ENCODE measurements around the gene ZNF552. TPM values are rescaled to one million over a fixed set of nuclear protein-coding genes. Genes with fewer than 3 reads are reported as not detected.
A peak's percentile ranks its signal among the peaks of the same experiment; 100 is the strongest.
"Not testable (repeated sequence)": the region's sequence is repeated elsewhere in the genome, so short reads cannot be mapped to it uniquely, and the experiment has no call there.

Gene ZNF552
- total and polyA plus RNA-seq, 11 donors = 1.7 to 5.2 (median 3.4) TPM

- no peaks in the 10 kb centered on the region for H3K27me3 ChIP-seq
- peak overlapping the region in 9 of 12 donors; percentile 41 to 83 (median 75) for H3K27ac ChIP-seq
- 27 to 41% (median 38%) methylated on average over 5 of the region's 5 CpGs for WGBS, 4 donors
- no peaks in the 10 kb centered on the region for H3K9me3 ChIP-seq
- no peak for DNase-seq
- peak overlapping the region in 3 of 12 donors; percentile 47 to 73 (median 65) for H3K4me3 ChIP-seq
- ATAC-seq = peak in 2 of 4 donors; percentile 6 to 40
- peaks cover 0 to 8% (median 0%) of the 10 kb centered on the region in 9 donors for H3K36me3 ChIP-seq
- TF ChIP-seq POLR2A (IDR thresholded peaks at IDR 0.05) (no peak), CTCF (IDR thresholded peaks at IDR 0.05) (no peak)
- intact Hi-C loops (cut with DNase I) = no loop called here
- peaks cover 0 to 31% (median 14%) of the 10 kb centered on the region in 12 donors for H3K4me1 ChIP-seq
These were observed 14.6 kb upstream of the ZNF552 start for GRCh38 chr19:57829316-57829715.

GRCh38 chr19:57825511-57825910, 10.8 kb upstream of the ZNF552 start:
- intact Hi-C loops (cut with DNase I) = no loop called here
- WGBS, 4 donors = 86 to 94% (median 91%) methylated on average over 6 of the region's 6 CpGs
- no peak overlapping the region for H3K27ac ChIP-seq

GRCh38 chr19:57823608-57824007, 8.9 kb upstream of the ZNF552 start:
- H3K27ac ChIP-seq; intact Hi-C loops (cut with DNase I); H3K27me3 ChIP-seq; H3K4me3 ChIP-seq; H3K9me3 ChIP-seq; H3K36me3 ChIP-seq; DNase-seq; ATAC-seq: not testable (repeated sequence)
- peaks cover 0 to 31% (median 14%) of the 10 kb centered on the region in 12 donors for H3K4me1 ChIP-seq
- 74 to 86% (median 78%) methylated on average over 4 of the region's 4 CpGs for WGBS, 4 donors

More at GRCh38 chr19:57825511-57825910, 10.8 kb upstream of the ZNF552 start:
- Histone ChIP-seq H3K9me3 (no peaks in the 10 kb centered on the region), H3K36me3 (peaks cover 0 to 9% (median 0%) of the 10 kb centered on the region in 9 donors), H3K4me1 (peaks cover 0 to 39% (median 12%) of the 10 kb centered on the region in 12 donors), H3K27me3 (no peaks in the 10 kb centered on the region), H3K4me3 (no peak overlapping the region)
- DNase-seq (no peak), ATAC-seq (no peak)
- TF ChIP-seq POLR2A (IDR thresholded peaks at IDR 0.05) (no peak), CTCF (IDR thresholded peaks at IDR 0.05) (no peak)

GRCh38 chr19:57823155-57823554, 8.4 kb upstream of the ZNF552 start:
- H3K27me3 ChIP-seq; intact Hi-C loops (cut with DNase I); H3K9me3 ChIP-seq; DNase-seq; H3K36me3 ChIP-seq; ATAC-seq; H3K4me3 ChIP-seq; H3K27ac ChIP-seq: not testable (repeated sequence)
- WGBS, 4 donors = 71 to 78% (median 75%) methylated on average over 2 of the region's 2 CpGs
- peaks cover 0 to 31% (median 12%) of the 10 kb centered on the region in 12 donors for H3K4me1 ChIP-seq

GRCh38 chr19:57821501-57821900, 6.8 kb upstream of the ZNF552 start:
- intact Hi-C loops (cut with DNase I); DNase-seq: not testable (repeated sequence)

GRCh38 chr19:57821095-57821494, 6.4 kb upstream of the ZNF552 start:
- Histone ChIP-seq H3K4me1 (peaks cover 0 to 31% (median 12%) of the 10 kb centered on the region in 12 donors), H3K4me3 (peak overlapping the region in 2 of 12 donors; percentile 79 to 96), H3K27ac (peak overlapping the region in 1 of 12 donors; percentile 78)
- intact Hi-C loops (cut with DNase I); ATAC-seq; H3K9me3 ChIP-seq; H3K36me3 ChIP-seq; DNase-seq; H3K27me3 ChIP-seq: not testable (repeated sequence)
- 44 to 52% (median 45%) methylated on average over 2 to 3 of the region's 3 CpGs for WGBS, 4 donors

More at GRCh38 chr19:57821501-57821900, 6.8 kb upstream of the ZNF552 start:
- H3K27ac ChIP-seq, ATAC-seq, H3K36me3 ChIP-seq, H3K9me3 ChIP-seq, H3K27me3 ChIP-seq, H3K4me3 ChIP-seq: not testable (repeated sequence)
- WGBS, 4 donors = 94 to 100% (median 97%) methylated on average over 2 to 3 of the region's 3 CpGs
- H3K4me1 ChIP-seq = peaks cover 0 to 31% (median 12%) of the 10 kb centered on the region in 12 donors

Measured in heart left ventricle (tissue), 16 donors.